HFF-Myc (cell line): ENCODE data around the gene R3HDM2.

ENCODE experiments used
- DNase-seq: peaks from one replicate; pipeline ENCODE4 v3.0.0-alpha.2; 2011; ENCODE audit warnings: low read depth; ENCODE audit errors: extremely low read depth
- H3K4me3 ChIP-seq: replicated peaks from 2 replicates; pipeline ENCODE4 v1.5.1; 2011; ENCODE audit warnings: low read depth, mild to moderate bottlenecking, control low read depth, low read length
- TF ChIP-seq, protein P1 (sequence below): IDR thresholded peaks from 2 replicates; pipeline ENCODE4 v1.5.1; 2012; ENCODE audit warnings: mild to moderate bottlenecking, low read depth, low read length, control low read depth; ENCODE audit errors: missing control alignments

Gene R3HDM2

DNA sequence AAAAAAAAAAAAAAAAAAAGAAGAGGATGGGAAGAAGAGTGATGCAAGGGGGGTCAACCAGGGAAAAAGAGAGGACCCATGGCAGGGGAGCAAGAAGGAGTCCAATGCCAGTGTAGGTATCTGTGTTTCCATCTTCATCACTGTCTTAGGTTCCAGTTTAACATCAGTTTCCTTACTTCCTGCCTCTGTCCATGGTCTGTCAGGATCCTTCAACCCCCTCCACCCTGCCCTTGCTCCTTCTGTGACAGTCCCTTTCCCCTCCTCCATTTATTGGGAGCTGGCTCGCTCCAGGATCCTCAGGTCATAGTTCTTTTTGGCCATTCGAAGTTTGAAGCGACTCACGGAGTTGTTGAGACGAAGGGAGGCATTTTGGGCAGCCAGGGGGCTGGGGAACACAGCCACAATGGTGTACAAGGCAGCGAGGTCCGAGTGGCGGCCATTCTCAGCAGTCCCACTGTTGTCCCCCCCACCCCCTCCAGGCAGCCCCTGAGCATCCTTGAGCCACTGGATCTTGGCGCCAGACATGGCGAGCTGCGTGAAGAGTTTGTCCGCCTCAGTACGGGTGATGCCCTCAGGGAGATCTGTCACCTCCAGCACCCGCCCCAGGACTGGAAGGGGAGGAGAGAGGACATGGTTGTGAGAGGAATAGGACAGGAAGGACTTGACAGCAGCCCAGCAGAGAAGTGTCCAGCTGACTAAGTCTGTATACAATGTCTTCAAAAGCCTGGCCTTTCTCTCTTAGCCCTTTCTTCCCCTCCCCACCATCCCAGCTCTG lies 176.2 kb downstream of the R3HDM2 start:
- H3K4me3 ChIP-seq = no peak overlapping the region
- no peak for DNase-seq
- TF ChIP-seq, protein P1, sequence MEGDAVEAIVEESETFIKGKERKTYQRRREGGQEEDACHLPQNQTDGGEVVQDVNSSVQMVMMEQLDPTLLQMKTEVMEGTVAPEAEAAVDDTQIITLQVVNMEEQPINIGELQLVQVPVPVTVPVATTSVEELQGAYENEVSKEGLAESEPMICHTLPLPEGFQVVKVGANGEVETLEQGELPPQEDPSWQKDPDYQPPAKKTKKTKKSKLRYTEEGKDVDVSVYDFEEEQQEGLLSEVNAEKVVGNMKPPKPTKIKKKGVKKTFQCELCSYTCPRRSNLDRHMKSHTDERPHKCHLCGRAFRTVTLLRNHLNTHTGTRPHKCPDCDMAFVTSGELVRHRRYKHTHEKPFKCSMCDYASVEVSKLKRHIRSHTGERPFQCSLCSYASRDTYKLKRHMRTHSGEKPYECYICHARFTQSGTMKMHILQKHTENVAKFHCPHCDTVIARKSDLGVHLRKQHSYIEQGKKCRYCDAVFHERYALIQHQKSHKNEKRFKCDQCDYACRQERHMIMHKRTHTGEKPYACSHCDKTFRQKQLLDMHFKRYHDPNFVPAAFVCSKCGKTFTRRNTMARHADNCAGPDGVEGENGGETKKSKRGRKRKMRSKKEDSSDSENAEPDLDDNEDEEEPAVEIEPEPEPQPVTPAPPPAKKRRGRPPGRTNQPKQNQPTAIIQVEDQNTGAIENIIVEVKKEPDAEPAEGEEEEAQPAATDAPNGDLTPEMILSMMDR = no peak

DNA sequence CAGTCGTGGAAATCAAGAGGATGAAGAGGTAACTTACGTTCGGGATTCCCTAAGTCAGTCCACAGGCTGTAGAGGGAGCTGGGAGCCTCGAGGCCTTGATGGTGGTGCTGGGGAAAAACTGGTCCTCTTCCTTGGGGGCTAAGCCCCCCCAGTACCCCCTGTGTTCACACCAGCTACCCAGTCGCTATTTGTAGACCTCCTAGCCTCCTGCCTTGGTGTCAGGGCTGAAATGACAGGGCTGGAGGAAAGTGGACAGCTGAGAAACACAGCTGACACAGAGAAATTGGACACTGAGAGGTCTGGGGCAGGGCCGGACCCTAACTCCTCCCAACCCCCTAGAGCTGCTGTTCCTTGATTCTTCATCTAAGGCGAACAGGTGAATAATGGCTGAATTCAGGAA lies 179.9 kb downstream of the R3HDM2 start, which contains the start of gene STAC3:
Gene STAC3 (minus strand): TSS at position 232 of the 400 bp plus-strand sequence. CDS start 1,551 bp downstream, outside the sequence.
- DNase-seq = no peak
- no peak within 1 kb of the TSS for H3K4me3 ChIP-seq
- TF ChIP-seq, protein P1 = no peak

- TF ChIP-seq, protein P1 = no peak
- DNase-seq = no peak
- H3K4me3 ChIP-seq = no peak overlapping the region
Measured at GRCh38 chr12:57250541-57250940, 180.3 kb downstream of the R3HDM2 start.

DNA sequence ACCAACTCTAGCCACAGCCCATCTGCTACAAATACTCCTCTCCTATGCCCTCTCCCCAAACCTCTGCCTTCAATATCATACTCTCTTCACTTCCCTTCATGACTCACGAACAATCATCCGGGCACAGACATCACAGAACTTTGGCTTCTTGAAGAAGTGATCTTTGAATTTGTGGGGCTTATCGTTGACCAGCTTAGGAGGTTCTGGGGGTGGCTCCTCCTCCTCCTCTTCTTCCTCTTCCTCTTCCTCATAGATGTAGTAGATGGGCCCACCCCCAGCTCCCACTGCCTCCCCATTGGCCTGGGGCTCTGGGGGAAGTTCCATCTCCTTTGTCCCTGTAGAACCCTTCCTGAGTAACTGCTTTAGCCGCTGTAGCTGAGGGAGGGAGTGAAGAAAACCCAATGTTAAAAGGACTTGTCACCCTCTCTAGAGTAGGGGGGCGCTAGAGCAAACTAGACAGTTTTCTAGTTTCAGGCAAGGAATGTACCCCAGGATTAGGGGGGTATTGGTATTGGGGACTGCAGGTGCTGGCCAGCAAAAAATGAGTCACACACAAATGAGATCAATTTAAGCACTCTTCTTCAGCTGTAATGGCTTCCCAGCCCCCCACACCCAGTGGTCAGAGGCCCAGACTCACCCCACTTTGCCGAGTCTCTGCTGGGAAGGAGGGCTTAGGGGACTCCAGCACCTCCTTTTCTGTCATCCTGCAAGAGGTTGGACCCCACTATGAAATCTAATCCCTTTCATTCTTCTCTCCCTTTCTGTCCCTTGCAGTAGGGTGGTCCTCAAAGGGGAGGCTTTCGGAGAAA lies 181.7 kb downstream of the R3HDM2 start:
- no peak for DNase-seq
- no peak overlapping the region for H3K4me3 ChIP-seq
- TF ChIP-seq, protein P1 = no peak

DNA sequence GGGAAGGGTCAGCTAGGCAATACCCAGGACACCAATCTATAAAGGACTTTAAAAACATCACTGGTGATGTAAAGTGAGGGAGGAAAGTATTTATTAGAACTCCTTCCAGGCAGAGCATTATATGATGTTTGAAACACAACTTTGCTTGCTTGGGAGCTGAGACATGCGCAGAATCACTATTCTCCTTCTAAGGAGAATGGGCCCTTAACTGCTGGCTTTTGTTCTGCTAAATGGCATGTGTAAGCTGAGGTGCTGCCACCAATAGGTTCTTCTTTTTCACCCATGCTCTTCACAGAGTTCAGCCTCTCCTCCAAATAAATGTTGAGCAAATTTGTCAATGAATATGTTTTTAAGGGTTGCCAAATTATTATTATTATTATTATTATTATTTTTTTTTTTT lies 183.8 kb downstream of the R3HDM2 start:
- H3K4me3 ChIP-seq = no peak overlapping the region
- DNase-seq = no peak
- TF ChIP-seq, protein P1 = no peak

GRCh38 chr12:57244312-57244696 lies 186.5 kb downstream of the R3HDM2 start:
- H3K4me3 ChIP-seq = no peak overlapping the region
- TF ChIP-seq, protein P1 = no peak
- DNase-seq = no peak
